SIG-M5 (cell line): ENCODE results near the gene WBP1L.
"Not testable (repeated sequence)": the region's sequence is repeated elsewhere in the genome, so short reads cannot be mapped to it uniquely, and the experiment has no call there.

Source experiments
- DNase-seq: peaks from one replicate; lab custom pipeline; 2025; lab: John Stamatoyannopoulos, UW

The WBP1L gene

DNA sequence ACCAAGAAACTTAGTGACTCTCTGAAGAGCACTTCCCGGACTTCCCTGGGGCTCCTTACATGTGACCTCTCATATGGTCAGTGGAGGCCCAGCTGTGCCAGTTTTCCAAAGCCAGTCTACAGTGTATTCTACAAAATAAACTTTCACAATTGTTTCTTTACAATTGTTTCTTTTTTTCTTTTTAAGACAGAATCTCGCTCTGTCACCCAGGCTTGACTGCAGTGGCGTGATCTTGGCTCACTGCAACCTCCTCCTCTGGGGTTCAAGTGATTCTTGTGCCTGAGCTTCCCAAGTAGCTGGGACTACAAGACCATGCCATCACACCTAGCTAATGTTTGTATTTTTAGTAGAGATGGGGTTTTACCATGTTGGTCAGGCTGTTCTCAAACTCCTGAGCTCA, 67.6 kb downstream of the WBP1L start:
- DNase-seq, result no peak

DNA sequence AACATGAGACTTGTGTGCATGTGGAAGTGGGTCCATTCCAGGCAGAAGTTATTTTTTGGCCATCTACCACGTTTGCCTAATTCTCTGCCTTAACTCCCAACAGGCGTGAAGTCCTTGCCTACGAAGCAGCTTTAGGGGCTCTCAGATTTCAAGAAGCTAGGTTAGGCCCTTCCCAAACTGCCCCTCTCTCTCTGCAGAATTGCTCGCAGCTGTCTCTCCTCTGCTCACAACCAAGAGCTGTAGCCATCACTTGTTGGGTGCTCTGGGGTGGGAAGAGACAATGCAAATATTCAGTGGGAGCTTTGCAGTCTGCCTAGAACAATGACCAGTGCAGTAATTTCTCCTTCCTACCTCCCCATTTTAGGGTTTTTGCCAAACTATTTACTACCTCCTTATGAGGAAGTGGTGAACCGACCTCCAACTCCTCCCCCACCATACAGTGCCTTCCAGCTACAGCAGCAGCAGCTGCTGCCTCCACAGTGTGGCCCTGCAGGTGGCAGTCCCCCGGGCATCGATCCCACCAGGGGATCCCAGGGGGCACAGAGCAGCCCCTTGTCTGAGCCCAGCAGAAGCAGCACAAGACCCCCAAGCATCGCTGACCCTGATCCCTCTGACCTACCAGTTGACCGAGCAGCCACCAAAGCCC, 68.6 kb downstream of the WBP1L start:
- no peak for DNase-seq

DNA sequence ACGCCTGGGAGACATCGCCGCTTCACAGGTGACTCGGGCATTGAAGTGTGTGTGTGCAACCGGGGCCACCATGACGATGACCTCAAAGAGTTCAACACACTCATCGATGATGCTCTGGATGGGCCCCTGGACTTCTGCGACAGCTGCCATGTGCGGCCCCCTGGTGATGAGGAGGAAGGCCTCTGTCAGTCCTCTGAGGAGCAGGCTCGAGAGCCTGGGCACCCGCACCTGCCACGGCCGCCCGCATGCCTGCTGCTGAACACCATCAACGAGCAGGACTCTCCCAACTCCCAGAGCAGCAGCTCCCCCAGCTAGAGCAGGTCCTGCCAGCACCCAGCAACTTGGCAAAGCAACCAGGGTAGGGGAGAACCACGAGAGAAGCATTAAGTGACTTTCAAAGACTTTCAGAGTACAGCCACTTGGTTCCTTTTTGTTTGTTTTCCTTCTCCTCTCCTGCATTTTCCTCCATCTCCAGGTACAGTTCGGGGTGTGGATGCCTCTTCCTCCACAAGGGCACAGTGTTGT, 69.3 kb downstream of the WBP1L start:
- DNase-seq, result no peak

DNA sequence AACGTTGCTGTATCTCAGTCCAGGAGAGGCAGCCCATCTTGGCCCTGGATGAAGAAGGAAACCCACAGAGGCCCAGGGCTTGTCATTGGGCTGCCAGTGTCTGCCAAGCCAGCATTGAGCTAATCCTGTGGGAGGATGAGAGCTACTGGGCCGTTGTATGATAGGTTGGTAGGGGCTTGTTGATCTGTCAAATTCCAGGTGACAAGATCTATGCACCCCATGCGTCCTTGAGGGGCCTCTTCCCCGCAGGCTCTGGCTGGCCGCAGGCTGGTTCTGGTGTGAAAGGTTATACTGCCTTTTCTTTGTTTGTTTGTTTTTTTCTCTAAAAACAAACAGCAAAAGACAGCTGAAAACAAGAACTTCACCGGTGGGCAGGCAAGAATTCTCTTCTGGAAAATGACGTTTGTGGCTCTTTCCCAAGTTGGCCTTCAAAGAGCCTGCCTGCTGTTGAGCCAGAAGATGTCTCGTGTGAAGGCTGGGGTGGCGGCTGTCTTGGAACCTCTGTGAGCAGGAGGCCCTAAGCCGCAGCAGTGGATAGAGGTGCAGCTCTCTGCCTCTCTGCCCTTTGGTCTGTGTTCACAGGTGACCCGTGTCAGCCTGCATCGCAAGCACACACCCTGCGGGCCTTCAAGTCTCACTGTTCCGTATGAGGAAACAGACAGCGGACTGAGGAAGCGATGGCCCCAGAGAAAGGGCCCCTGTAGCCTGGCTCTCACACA, 70.1 kb downstream of the WBP1L start:
- DNase-seq, result no peak

DNA sequence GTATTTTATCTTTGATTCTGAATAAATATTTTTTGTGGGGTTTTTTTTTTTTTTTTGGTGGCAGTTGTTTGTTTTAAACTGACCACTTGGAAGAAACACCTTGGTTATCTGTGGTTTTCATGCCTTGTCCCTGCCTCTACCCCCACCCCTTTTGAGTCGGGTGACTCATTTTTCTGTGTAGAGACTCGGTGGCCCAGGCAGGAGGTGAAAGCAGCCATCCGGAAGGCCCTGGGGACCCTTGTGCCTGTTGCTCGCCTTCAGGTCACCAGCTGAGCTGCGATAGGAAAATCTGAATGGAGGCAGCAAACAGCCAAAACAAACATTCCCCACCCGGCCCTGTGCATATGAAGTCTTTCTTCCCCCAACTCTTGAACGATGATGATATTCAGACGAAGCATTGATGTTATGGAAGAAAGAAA, 70.7 kb downstream of the WBP1L start:
- DNase-seq, result no peak

DNA sequence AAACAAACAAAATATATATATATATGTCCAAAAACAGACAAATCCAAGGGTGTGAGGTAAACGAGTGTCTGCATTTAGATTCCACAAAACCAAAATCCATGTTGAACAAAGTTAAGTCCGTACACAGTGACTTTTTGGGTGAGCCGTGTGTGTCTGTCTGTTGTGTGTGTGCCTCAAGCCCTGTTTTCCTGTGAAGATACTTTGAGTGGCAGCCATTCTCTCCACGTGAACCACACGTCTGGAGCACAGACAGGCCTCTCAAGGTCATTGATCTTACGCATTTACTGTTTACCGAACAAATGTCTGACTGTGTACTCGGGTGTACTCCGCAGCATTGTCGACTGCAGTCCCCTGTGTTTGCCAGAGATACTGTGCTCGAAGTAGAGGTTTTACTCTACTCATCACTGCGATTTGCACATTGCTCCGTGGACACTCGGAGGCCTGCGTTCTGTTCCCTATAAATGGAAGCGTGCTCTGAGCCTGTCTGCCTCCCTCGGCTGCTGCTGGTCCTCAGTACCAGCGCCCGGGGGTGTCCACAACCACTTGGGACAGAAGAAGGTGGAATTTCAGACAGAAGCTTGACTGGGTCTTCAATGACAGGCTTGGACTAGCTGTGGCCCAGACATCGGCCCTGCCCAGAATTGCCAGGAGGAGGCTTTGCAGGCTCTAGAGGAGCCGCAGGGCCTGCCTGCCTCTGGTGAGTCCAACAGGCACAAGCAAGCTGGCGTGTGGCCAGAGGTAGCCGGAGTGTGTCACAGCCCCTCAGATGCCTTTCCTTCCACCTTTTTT, 71.3 kb downstream of the WBP1L start:
- DNase-seq, result no peak

DNA sequence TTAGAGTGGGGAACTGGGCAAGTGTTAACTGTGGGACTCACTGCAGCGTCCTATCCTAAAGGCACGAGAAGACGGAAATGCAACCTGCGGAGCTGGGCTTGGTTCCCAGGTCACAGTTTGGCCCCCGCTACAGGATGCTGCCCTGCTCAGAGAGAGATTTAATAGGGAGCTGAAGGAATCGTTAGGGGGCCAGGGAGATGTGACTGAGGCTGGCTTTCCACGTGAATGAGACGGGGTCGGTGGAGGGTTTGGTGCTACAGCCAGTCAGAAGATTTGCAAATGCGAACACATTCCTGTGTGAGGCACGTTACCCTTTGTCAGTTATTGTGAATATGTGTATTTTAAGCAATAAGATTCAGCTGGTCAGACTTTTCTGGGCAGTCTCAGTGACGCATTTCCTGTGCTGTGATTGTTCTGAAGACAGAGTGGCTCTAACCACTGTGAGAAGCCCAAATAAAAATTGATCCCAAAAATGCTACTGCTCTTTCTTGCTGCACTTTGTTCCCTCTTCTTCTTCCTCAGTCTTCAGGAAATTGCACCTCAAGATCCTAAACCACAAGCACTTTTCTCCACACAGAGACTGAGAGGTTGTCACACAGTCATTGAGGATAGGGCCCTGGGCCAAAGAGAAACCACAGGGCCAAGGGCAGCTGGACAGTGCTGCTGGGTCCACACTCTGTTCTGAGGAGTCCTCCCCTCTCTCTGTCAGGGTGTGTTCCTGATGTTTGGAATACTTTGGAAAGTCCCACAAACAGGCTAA, 72.2 kb downstream of the WBP1L start:
- DNase-seq, result no peak

DNA sequence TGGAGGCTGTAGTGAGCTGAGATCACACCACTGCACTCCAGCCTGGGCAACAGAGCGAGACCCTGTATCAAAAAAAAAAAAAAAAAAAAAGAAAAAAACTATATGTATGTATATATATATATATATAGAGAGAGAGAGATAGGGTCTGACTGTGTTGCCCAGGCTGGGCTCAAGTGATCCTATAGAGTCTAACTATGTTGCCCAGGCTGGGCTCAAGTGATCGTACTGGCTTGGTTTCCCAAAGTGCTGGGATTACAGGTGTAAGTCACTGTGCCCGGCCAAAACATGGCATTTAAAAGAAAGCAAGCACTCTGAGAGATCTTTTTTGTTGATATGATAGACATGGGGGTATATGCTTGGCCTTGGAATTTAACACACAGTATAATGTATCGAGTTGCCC, 73.4 kb downstream of the WBP1L start:
- DNase-seq, result no peak

DNA sequence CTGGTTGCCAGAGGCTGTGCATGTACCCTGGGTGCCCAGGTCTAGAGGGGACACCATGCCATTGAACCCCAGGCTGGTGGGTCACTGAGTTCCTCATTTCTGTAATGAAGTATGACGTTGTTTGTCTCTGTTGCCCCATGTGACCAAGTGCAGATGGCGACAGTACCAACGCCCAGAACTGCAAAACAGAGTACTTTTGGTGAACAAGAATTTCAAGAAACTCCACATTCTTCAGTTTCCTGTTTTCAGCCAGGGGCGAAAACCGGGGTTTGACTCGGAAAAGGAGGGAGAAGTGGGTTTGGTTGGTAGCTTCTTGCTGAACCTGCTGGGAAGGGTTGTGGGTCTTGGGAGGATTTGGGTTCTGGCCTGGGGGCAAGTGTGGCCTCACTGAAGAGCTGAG, 75.3 kb downstream of the WBP1L start:
- DNase-seq, result no peak

DNA sequence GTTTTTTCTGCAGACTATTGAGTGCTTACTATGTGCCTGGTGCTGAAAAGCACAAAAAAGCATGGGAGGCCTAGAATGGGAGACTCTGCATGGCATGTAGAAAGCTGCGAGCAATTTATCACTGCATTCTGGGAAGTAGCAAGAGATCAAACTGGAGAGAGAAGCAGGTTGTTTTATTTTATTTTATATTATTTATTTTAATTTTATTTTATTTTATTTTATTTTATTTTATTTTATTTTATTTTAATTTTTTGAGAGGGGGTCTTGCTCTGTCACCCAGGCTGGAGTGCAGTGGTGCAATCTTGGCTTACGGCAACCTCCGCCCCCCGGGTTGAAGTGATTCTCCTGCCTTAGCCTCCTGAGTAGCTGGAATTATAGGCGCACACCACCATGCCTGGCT, 76.3 kb downstream of the WBP1L start:
- DNase-seq, result not testable (repeated sequence)

DNA sequence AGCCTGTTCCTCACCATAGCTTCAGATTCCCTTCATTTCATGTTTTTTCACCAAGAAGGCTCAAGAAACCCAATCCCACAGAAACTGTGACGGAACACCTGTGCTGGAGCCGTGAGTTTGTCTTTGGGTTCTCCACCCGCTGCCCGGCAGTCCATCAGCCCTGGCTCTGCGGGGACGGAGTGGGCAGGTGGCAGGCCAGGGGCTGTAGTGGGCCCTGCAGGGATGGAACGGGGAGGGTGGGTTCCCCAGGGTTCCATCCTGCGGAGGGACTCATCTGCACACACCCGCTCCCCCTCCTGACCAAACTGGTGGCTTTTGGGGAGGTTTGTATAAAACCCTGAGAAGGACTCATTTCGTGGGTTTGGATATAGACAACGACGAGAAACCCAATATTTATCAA, 78.5 kb downstream of the WBP1L start:
- no peak for DNase-seq

DNA sequence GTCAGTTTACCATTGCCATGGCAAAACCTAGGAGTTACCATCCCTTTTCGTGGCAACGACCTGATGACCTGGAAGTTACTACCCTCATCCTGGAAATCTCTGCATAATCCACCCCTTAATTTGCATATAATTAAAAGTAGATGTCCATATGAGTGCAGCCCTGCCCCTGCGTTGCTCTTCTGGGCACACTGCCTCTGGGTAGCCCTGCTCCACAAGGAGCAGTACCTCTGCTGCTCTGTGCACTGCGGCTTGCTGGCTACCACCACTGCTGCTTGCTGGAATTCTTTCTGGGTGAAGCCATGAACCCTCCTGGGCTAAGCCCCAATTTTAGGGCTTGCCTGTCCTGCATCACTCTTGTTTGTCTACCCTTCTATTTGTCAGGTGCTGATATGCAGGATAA, 80.9 kb downstream of the WBP1L start:
- no peak for DNase-seq

DNA sequence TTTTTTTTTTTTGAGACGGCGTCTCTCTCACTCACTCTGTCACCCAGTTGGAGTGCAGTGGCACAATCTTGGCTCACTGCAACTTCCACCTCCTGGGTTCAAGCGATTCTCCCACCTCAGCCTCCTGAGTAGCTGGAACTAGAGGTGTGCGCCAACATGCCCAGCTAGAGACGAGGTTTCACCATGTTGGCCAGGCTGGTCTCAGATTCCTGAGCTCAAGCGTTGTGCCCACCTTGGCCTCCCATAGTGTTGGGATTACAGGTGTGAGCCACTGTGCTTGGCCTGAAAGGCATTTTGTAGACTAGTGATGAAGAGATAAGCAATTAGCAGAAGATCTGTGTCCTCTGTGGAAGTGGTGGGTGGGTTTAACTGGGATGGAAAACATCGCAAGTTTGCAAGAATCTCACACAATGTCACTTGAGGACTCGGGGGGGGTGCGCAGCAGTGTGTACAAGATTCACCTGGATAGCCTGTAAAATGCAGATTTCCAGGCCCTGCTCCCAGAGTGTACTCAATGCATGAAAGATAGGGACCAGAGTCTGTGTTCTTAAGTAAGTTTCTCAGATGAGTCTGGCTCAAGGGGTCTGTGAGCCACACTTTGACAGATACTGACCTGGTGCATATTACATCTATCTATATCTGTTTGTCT, 82.5 kb downstream of the WBP1L start:
- DNase-seq, result no peak

DNA sequence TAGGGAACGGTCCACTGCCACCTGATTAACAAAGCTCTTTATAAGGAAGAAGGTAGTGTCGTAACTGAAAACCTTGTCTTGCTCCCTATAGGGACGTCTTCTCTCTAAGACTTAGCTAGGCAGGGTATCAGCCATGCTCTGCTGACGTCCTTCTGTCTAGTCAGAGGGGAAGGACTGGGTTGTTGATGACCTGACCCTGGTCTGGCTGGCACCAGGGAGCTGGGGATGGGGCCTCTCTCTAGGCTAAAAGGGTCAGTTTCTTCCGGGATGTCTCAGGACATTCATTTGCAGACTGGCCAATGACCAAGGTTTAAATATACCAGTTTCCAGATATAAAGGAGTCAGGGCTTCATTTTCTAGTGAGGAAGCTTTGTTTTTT, 83.8 kb downstream of the WBP1L start:
- no peak for DNase-seq

DNA sequence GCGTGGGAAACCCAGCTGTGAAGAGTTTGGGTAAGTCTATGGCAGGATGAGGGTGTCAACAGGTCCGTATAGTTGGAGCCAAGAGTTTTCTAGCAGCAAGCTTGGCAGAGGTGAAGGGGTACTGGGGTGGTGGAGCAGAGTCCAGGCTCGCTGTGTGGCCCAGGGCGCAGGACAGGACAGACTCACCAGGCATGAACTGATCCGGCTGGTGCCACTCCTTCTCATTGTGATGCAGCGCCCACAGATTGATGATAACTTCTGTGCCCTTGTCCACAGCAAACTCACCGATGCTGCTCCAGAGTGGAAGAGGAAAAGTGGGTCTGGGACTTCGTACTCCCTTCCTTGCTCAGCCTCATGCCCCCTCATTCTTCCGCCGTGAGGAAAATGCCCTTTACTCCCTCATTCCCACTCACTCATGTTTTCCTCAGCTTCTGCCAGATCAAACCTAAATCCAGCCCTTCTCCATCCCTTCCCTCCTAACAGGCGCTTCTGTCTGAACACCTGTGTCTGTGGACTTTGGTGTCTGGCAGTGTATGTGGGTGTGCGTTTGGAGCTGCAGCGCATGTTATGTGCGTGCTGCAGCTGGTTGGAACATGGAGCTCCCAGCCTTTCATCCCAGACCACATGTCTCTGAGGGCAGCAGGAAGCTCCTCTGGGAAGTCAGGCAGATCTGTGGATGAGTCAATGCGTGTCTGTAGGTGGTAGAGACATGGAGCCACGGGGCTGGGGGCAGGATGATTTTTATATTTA, 87.7 kb downstream of the WBP1L start:
- DNase-seq, result no peak

DNA sequence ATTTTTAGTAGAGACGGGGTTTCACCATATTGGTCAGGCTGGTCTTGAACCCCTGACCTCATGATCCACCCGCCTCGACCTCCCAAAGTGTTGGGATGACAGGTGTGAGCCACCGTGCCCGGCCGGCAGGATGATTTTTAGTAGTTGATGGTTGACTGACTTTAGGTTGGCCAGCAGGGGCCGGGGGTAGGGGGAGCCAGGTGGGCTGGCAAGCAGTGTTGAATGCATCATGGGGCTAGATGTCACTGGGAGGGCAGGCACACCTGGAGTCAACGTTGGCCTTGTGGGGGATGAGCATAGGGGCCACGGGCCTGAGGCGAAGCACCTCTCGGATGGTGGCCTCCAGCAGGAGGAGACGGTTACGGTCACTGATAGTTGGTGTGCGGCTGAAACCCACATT, 88.5 kb downstream of the WBP1L start:
- DNase-seq, result no peak

DNA sequence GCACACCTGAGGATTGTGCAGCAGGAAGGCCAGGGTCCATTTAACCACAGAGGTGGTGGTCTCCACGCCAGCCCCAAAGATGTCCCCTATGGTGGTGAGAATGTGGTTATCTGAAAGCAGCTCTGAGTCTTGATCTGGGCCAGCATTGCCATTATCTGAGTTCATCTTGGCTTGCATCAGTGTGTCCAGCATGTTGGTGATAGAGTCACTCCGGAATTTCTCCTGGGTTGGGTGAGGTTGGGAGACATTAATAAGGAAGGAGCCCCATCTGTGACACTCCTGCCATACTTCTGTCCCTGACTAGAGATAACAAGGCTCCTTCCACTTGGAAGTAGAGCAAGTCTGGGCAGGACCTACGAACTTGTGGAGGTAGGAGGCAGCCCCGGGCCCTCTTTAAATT, 89.2 kb downstream of the WBP1L start:
- no peak for DNase-seq

DNA sequence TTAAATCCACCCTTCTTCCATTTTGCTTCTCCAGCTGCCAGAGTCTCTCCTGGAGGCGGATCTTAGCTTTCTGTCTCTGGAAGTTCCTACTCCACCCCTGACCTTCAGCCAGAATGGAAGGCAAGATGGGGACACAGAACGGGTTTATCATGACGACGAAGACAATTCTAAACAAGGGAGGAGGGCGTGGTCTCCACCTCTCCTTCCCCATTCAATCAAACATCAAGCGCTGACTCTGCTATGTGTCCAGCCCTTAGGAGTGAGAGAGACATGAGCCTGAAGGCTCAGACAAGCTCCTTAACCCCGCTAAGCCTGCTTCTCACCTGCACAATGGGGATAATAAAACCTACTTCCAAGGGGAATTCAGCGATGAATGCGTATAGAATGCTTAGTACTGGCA, 90.4 kb downstream of the WBP1L start:
- DNase-seq, result no peak

DNA sequence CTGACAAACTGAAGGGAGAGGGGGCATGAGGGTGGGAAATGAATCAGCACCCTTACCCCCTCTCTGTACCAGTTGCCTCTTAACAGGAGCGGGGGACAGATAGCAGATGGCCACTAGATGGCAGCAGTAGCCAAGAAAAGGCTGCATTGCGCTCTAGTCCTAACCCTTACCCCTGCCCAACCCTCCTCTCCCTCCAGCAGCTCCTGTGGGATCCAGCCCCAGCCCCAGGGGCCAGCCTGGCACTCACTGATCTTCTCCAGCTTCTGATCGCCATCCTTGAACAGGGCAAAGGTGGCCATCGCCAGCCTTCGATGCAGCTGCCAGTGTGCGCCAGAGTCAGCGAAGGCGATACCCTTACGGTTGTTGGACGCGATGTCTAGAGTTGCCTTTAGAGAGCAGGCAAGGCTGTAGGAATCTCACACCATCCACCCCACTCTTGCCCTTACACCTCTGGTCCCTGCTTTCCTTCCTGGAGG, 91.3 kb downstream of the WBP1L start:
- no peak for DNase-seq

DNA sequence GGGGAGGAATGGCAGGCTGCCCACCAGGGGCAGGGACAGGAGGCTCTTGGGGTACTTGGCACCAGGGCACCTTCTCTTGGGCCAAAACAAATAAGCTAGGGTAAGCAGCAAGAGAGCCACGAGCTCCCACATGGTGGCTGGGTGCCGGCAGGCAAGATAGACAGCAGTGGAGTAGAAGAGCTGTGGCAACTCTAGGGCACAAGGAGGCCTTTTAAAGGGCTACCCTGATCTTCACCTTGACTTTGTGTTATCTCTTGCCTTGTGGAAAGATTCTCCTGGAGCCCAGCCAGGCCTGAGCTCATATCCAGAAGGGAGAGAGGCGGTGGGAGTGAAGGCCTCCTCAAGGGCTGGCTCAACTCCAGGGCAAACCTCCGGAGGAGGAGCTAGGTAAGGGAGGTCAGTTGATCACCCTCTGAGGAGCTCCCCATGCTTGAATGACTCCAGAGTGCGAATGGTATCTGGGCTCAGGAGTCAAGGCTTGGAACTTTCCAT, 93.5 kb downstream of the WBP1L start, which contains the start of gene CYP17A1:
TSS of gene CYP17A1 (minus strand) at position 184 of the 492 bp plus-strand sequence. CDS start at position 132, 52 bp downstream.
- no peak for DNase-seq
